ENCODE results near the gene CCNE1.
"Not testable (repeated sequence)": the region's sequence is repeated elsewhere in the genome, so short reads cannot be mapped to it uniquely, and the experiment has no call there.

GRCh38 chr19:29794490-29794889 lies 17.3 kb upstream of the CCNE1 start:
- TF ChIP-seq EZH2 (IDR thresholded peaks at IDR 0.05); POLR2AphosphoS5 (IDR thresholded peaks at IDR 0.05; ENCODE audit: borderline replicate concordance, low read depth, low read length); FOXP2 (optimal IDR thresholded peaks at IDR 0.05; ENCODE audit: control extremely low read depth, extremely low read length, insufficient read depth): not testable (repeated sequence)

All from SK-N-MC (cell line).